22Rv1 (cell line): ENCODE results near the gene TBCEL.
A peak's percentile ranks its signal among the peaks of the same experiment; 100 is the strongest.

Experiments
- H3K27ac ChIP-seq: fragments of 450-650 bp; 2 replicates; pipeline ENCODE4 v1.5.1; 2017
- CTCF ChIP-seq: fragments of 450-650 bp; IDR thresholded peaks from 2 replicates; pipeline ENCODE4 v1.5.1; 2017; ENCODE audit warnings: mild to moderate bottlenecking
- ZFX ChIP-seq: fragments of 450-650 bp; IDR thresholded peaks from 2 replicates; pipeline ENCODE4 v1.6.1; 2017; ENCODE audit warnings: antibody characterized with exemption, borderline replicate concordance

Gene TBCEL

DNA sequence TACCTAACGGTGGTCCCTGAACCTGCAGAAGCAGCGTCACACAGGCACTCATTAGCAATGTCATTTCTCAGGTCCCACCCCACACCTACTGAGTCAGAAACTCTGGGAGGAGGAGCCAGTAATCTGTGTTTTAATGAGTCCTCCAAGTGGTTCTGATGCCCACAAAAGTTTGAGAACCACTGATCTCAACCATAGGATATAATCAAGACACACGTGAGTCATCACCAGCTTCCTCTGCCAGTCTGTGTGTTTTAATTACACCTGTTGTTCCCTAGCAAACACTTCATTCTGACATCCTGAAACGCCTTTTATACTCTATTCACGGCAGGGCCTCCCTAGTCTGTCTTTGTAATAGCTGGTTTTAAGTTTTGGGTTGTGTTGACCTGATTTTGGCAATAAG lies 82.9 kb downstream of the TBCEL start:
- H3K27ac ChIP-seq: no peak overlapping the region
- TF ChIP-seq CTCF (no peak), ZFX (no peak)

DNA sequence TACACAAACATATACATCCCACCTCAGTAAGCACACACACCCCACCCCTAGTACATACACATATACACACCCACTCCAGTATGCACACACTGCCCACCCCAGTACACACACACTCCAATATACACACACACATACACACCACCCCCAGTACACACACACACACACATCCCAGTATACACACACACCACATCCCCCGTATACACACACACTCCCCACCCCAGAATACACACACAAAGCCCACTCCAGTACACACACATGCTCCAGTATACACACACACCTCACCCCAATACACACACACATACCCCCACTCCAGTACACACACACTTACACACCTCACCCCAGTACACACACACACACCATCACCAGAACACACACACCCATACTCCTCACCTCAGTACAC lies 84.5 kb downstream of the TBCEL start:
- TF ChIP-seq ZFX (no peak), CTCF (no peak)
- no peak overlapping the region for H3K27ac ChIP-seq

DNA sequence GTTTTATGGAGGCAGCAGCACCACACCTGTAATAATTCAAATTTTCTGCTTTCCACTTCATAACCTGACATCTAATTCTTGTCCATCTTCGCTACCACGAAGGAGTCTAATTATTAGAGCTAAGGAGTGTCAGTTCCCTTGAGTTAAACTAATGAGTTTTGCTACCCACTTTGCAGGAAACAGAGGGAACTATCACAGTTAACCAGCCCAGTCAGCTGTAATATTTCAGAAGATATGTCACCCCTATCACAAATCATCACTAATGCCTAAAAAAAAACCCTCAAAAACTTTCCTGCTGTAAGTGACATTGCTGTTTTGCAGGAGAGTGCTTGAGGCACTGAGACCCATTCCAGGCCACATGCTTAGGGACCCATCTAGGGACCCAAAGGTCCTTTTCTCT lies 85.6 kb downstream of the TBCEL start:
- no peak overlapping the region for H3K27ac ChIP-seq
- TF ChIP-seq CTCF (no peak), ZFX (no peak)

- no peak for TF ChIP-seq ZFX
- no peak for TF ChIP-seq CTCF
- H3K27ac ChIP-seq: no peak overlapping the region
Observed at GRCh38 chr11:121109916-121110586, 86.1 kb downstream of the TBCEL start.

GRCh38 chr11:121110871-121111724 lies 87.2 kb downstream of the TBCEL start:
- H3K27ac ChIP-seq: no peak overlapping the region
- no peak for TF ChIP-seq ZFX
- TF ChIP-seq CTCF: no peak

- TF ChIP-seq CTCF: peak; percentile 79
- TF ChIP-seq ZFX: no peak
- H3K27ac ChIP-seq: no peak overlapping the region
Observed at GRCh38 chr11:121112498-121113455, 88.9 kb downstream of the TBCEL start.
